Measurements from ENCODE around the gene CALY.

The CALY gene

DNA sequence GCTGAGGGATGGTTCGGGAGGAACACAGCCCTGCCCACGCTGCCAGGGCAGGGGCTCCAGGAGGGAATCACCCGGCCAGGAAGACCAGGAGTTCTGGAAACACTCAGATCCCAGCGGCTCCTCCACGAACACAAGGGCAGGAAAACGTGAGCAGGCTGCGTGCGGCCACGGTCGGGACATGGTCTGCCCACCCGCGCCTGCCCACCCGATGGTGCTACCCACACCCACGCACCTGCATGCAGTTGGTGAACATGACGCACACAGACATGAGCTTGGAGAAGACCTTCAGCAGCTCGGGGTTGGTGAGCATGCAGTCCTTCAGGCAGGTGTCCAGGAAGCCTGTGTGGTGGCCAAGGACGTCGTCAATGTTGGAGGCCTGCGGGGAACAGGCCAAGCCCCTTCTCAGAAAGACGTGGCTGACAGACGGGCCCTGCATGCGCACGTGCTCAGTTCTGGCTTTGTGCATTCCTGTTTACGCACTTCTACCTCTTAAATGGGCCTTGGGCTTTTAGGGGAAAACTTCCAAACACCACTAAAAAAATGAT is 53.8 kb downstream of the CALY start:
- Histone ChIP-seq H3K4me1 (ENCODE audit: control insufficient read depth, insufficient read depth, low read length) (no peaks in the 10 kb centered on the region), H3K9me3 (ENCODE audit: control insufficient read depth, insufficient read depth, low read depth, low read length) (no peaks in the 10 kb centered on the region), H3K36me3 (ENCODE audit: control insufficient read depth in 2 of 2, insufficient read depth in 1 of 2, low read length in 2 of 2) (peaks cover 16 to 83% of the 10 kb centered on the region in 2 experiments), H3K27ac (ENCODE audit: extremely low read depth, low read depth, low read length) (no peak overlapping the region), H3K4me3 (ENCODE audit: low read depth, low read length) (no peak overlapping the region)
- CTCF ChIA-PET = no interaction called here
- TF ChIP-seq ZNF654 (tag by site-specific recombination; IDR thresholded peaks at IDR 0.05; ENCODE audit: low read depth) (no peak), ZNF677 (tag by site-specific recombination; IDR thresholded peaks at IDR 0.05) (no peak), ZSCAN30 (tag by site-specific recombination; IDR thresholded peaks at IDR 0.05) (no peak), WT1 (tag by site-specific recombination; IDR thresholded peaks at IDR 0.05) (no peak), IKZF3 (tag by site-specific recombination; IDR thresholded peaks at IDR 0.05) (no peak), ZXDB (tag by site-specific recombination; IDR thresholded peaks at IDR 0.05) (no peak), ZNF513 (tag by site-specific recombination; IDR thresholded peaks at IDR 0.05) (no peak), ZNF184 (tag by site-specific recombination; IDR thresholded peaks at IDR 0.05) (no peak), ZNF596 (tag by site-specific recombination; IDR thresholded peaks at IDR 0.05) (no peak)
- POLR2A ChIA-PET = no interaction called here

- no peak overlapping the region for H3K4me3 ChIP-seq (ENCODE audit: low read depth, low read length)
- no peaks in the 10 kb centered on the region for H3K9me3 ChIP-seq (ENCODE audit: control insufficient read depth, insufficient read depth, low read depth, low read length)
- CTCF ChIA-PET = no interaction called here
- H3K36me3 ChIP-seq (ENCODE audit: control insufficient read depth in 2 of 2, insufficient read depth in 1 of 2, low read length in 2 of 2) = peaks cover 12 to 79% of the 10 kb centered on the region in 2 experiments
- H3K27ac ChIP-seq (ENCODE audit: extremely low read depth, low read depth, low read length) = no peak overlapping the region
- no peaks in the 10 kb centered on the region for H3K4me1 ChIP-seq (ENCODE audit: control insufficient read depth, insufficient read depth, low read length)
- POLR2A ChIA-PET = no interaction called here
- TF ChIP-seq, protein P1, sequence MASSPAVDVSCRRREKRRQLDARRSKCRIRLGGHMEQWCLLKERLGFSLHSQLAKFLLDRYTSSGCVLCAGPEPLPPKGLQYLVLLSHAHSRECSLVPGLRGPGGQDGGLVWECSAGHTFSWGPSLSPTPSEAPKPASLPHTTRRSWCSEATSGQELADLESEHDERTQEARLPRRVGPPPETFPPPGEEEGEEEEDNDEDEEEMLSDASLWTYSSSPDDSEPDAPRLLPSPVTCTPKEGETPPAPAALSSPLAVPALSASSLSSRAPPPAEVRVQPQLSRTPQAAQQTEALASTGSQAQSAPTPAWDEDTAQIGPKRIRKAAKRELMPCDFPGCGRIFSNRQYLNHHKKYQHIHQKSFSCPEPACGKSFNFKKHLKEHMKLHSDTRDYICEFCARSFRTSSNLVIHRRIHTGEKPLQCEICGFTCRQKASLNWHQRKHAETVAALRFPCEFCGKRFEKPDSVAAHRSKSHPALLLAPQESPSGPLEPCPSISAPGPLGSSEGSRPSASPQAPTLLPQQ (tag by site-specific recombination; IDR thresholded peaks at IDR 0.05) = no peak
- TF ChIP-seq WT1 (tag by site-specific recombination; IDR thresholded peaks at IDR 0.05) (no peak), PATZ1 (tag by site-specific recombination; IDR thresholded peaks at IDR 0.05) (no peak), ZNF239 (tag by site-specific recombination; IDR thresholded peaks at IDR 0.05) (no peak)
Observed at GRCh38 chr10:133281628-133282372, 54.9 kb downstream of the CALY start.

- no peaks in the 10 kb centered on the region for H3K4me1 ChIP-seq (ENCODE audit: control insufficient read depth, insufficient read depth, low read length)
- no peak overlapping the region for H3K4me3 ChIP-seq (ENCODE audit: low read depth, low read length)
- H3K27ac ChIP-seq (ENCODE audit: extremely low read depth, low read depth, low read length) = no peak overlapping the region
- ChIA-PET POLR2A (no interaction called here), CTCF (no interaction called here)
- peaks cover 9 to 73% of the 10 kb centered on the region in 2 experiments for H3K36me3 ChIP-seq (ENCODE audit: control insufficient read depth in 2 of 2, insufficient read depth in 1 of 2, low read length in 2 of 2)
- no peaks in the 10 kb centered on the region for H3K9me3 ChIP-seq (ENCODE audit: control insufficient read depth, insufficient read depth, low read depth, low read length)
- TF ChIP-seq ZNF837 (tag by site-specific recombination; IDR thresholded peaks at IDR 0.05) (no peak), ZNF350 (tag by site-specific recombination; IDR thresholded peaks at IDR 0.05) (no peak)
- TF ChIP-seq, protein P2, sequence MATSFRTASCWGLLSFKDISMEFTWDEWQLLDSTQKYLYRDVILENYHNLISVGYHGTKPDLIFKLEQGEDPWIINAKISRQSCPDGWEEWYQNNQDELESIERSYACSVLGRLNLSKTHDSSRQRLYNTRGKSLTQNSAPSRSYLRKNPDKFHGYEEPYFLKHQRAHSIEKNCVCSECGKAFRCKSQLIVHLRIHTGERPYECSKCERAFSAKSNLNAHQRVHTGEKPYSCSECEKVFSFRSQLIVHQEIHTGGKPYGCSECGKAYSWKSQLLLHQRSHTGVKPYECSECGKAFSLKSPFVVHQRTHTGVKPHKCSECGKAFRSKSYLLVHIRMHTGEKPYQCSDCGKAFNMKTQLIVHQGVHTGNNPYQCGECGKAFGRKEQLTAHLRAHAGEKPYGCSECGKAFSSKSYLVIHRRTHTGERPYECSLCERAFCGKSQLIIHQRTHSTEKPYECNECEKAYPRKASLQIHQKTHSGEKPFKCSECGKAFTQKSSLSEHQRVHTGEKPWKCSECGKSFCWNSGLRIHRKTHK (tag by site-specific recombination; IDR thresholded peaks at IDR 0.05) = no peak
Observed at GRCh38 chr10:133281084-133281483, 55.6 kb downstream of the CALY start.
